Measurements from ENCODE around the gene ZSWIM6.

ZSWIM6 gene

DNA sequence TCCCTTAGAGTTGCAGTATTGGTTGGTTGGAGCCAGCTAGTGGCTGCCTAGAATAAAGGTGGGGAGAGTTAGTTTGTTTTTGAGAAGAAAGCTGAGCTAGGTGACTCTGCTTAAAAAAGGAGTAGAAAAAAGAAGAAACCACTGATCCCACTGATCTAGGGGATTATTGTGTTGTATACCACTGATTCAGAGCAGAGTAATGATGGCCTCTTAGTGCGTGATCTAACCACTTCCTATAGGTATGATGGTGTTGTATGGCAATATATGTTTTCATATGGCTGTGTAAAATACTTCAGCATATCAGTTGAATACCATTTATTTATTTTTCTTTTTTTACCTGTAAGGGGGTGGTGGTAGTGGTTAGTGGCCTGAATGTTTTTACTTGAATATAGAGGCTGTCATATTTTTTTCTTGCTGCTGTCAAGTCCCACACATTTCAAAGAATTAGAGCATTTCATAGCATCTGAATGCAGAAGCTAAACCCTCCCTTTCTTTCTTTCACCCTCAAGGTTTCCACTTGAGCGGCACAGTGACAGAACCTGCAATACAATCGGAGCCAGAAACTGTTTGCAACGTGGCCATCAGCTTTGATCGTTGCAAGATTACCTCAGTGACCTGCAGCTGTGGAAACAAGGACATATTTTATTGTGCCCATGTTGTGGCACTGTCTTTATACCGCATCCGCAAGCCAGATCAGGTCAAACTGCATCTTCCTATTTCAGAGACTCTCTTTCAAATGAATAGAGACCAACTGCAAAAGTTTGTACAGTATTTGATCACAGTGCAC lies 140.3 kb downstream of the ZSWIM6 start:
- DNase-seq (ENCODE audit: low read depth in 1 of 2, low spot score in 1 of 2), result no peak

DNA sequence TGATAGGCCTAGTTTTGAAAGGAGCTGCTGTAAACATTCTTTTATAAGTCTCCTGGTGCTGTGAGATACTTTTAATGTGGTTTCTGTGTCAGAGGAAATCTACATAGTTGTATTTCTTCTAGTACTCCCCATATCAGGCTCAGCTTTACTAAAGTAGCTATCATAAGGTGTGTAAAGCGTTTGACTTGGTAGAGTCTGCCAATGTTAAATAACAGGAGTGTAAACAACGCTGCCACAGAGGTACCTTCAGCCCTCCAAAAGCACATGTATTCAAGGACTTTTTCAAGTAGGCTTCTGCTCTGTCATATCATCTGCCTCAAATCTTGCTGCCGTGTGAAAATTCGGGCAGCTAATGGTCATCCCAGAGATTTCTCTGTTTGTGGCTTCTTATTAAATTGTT lies 142.7 kb downstream of the ZSWIM6 start:
- no peak for DNase-seq (ENCODE audit: low read depth in 1 of 2, low spot score in 1 of 2)

DNA sequence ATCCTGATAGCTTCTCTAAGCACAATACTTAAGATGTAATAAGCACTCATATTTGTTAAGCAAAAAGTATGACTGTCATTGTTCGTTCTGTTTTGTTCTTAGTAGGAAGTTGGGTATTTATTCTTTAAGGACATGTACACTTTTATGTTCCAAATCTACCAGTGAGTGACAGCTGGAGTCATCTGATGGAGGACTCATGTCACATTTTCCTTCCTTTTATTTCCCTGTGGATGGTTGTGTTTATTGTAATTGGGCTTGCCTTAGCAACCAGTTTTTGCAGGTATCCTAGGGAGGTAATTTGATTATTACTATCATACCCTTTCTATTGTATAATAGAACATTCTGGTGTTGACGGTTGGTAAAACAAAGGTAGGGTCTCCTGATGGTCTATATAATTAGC lies 145.7 kb downstream of the ZSWIM6 start:
- DNase-seq (ENCODE audit: low read depth in 1 of 2, low spot score in 1 of 2), result no peak

DNA sequence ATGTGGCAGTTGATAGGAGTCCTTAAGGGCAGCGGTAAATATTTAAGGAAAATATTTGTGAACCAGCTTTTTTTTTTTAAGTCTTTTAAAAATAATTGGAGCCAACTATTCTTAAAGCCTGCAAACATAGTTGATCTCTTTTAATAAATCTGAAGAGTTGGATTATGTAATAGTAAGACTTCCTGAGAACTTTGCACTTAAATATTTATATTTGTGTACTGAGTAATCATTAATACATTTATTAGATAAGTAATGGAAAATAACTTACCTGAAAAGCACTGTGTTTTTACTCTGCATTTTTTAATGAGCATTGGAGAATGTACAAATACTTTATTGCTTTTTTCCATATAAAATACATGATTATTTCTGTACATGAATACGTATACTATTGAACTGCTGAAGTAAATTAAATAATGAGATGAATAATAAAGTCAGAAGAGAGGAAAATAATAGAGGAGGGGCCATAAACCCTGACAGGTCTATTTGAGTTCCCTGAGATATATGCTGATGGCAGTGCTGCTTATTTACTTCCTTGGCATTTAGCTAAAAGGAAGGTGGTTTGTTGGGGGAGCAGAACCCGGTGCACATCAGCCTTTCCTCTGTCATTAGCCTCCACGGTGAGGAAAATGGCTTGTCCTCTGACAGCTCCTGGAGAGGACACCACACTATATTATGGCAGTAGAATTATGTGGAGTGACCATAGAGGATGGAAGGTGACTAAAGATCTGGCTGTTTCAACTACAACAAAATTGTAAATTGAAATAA lies 148.0 kb downstream of the ZSWIM6 start:
- no peak for DNase-seq (ENCODE audit: low read depth in 1 of 2, low spot score in 1 of 2)

DNA sequence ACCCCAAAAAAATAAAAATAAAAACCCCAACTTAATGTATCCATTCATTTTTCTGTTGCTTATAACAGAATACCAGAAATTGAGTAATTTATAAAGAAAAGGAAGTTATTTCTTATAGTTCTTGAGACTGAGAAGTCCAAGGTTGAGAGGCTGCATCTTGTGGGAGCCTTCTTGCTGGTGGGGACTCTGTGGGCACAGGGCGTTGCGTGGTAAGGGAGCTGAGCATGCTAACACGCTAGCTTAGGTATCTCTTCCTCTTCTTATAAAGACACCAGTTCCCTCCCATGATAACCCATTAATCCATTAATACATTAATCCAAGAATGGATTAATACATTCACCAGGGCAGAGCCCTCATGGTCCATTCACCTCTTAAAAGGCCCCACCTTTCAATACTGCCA lies 150.9 kb downstream of the ZSWIM6 start:
- DNase-seq (ENCODE audit: low read depth in 1 of 2, low spot score in 1 of 2), result no peak

DNA sequence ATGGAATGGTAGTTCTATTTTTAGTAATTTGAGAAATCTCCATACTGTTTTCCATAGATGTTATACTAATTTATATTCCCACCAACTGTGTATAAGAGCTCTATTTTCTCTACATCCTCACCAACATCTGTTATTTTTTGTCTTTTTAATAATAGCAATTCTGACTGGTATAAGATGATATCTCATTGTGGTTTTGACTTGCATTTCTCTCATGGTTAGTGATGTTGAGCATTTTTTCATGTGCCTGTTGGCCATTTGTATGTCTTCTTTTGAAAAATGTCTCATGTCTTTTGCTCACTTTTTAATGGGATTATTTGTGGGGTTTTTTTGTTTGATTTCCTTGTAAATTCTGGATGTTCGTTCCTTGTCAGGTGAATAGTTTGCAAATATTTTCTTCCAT lies 154.4 kb downstream of the ZSWIM6 start:
- DNase-seq (ENCODE audit: low read depth in 1 of 2, low spot score in 1 of 2), result no peak

DNA sequence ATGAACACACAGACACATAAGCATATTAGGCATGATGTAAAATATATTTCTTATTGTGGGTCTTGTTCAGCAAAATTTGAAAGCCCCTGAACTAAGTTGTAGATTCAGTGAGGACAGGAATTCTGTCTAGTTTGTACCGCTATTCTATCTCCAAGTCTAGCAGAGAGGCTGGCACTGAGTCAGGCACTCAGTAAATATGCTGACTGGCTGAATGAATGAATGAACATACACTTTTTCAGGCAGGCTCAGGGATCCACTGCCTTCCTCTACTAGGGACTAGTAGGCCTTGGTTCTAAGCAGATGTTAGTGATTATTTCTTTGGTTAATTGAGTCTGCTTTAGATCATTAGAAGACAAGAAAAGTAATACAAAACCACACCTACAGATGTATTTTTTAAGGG lies 157.5 kb downstream of the ZSWIM6 start:
- no peak for DNase-seq (ENCODE audit: low read depth in 1 of 2, low spot score in 1 of 2)

DNA sequence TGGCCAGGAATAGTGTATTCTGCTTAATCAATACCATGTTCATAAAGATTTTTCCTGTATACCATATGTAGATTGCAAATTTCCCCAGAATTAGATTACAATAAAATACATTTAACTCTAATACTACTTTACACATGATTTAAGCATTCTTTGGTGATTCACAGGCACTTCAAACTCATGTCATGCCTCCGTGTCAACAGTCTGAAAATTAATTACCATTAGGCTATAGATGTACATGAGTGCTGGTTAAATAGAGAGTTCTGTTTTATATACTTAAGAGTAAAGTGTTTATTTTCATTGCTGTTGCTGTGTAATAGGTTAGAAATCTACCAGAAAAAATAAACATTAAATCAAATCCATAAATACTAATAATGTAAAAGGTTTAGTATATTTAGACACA lies 159.8 kb downstream of the ZSWIM6 start:
- DNase-seq (ENCODE audit: low read depth in 1 of 2, low spot score in 1 of 2), result no peak

DNA sequence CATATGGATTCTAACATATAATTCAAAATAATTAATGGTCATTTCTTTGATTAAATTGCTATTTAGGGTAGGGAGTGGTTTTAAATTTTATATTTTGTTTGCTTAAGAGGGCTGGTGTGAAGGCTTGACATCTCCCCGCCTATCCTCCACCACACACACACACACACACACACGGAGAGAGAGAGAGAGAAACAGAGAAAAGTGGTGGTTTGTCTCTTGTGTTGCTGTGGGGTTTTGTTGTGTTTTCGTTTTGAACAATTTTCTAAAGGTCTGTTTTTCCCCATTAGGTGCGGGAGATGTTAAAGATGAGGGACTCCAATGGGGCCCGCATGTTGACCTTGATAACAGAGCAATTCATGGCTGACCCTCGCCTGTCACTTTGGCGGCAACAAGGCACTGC lies 161.9 kb downstream of the ZSWIM6 start:
- no peak for DNase-seq (ENCODE audit: low read depth in 1 of 2, low spot score in 1 of 2)

DNA sequence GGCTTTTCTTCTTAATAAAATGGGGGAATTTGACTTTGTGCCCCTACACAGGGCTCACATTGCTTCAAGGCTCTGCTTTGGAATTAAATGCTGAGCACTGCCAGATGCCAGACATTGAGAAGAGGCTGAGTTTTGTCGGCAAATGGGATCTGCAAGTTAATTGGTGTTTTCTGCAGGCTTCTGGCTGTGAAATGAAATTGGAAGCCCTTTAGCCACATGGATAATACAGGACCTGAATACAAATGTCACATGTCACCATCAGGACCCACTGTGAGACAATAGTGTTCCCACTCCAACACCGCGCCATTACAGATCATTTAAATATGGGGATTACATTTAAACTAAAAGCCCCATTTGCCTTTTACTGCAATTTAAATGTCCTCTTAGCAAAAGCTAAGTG lies 164.4 kb downstream of the ZSWIM6 start:
- no peak for DNase-seq (ENCODE audit: low read depth in 1 of 2, low spot score in 1 of 2)

DNA sequence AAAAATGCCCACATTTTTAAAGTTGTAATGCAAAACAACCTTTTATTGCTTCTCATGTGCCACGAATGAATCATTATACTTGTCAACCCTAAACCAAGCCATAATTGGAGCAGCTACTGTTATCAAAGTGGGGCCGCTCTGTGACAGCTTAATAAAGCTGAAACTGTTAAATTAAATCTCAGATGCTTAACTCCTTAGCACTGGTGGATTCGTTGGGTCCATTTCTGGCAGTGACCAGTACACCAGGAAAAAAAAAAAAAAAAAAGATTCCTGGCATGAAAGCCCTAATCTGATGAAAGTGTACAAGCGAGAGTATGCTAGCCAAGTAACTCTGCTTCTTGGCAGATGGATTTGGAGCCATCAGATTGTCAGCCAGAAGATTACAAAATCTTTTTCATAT lies 164.8 kb downstream of the ZSWIM6 start:
- no peak for DNase-seq (ENCODE audit: low read depth in 1 of 2, low spot score in 1 of 2)

DNA sequence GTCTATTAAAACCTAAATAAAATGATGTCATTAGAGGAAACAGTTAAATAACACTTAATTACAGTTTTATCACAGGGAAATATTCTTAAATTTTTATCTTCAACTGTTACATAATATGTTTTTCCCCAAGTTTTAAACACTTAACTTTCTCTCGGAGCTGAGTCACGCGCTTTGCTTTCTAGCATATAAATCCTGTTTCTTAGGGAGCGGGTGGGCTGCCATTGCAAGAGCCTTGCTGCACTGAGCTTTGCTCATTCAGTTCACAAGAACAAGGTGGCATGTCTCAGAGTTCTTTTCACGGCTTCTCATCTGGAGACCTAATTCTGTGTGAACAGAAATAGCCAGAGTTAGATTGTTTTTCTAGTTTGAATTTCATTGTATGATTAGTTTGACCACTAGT lies 166.1 kb downstream of the ZSWIM6 start:
- no peak for DNase-seq (ENCODE audit: low read depth in 1 of 2, low spot score in 1 of 2)

DNA sequence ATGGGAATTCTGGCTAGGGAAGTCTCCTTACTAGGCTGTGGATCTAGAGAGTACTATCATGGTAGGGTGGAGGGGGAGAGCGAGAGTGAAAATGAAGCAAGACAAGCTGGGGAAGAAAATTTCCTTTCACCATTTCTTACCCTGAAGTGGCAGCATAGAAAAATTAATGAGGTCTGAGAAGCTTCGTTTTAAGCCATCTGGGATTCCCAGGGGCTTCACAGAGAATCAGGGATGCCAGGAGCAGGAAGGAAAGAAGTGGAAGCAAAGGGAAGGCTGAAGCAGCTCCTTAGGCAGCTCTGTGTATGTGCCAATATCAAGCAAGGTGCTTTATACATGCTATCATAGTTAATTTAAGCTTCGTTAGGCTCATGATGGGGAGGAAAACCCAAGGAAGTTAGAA lies 169.9 kb downstream of the ZSWIM6 start:
- DNase-seq (ENCODE audit: low read depth in 1 of 2, low spot score in 1 of 2), result no peak

DNA sequence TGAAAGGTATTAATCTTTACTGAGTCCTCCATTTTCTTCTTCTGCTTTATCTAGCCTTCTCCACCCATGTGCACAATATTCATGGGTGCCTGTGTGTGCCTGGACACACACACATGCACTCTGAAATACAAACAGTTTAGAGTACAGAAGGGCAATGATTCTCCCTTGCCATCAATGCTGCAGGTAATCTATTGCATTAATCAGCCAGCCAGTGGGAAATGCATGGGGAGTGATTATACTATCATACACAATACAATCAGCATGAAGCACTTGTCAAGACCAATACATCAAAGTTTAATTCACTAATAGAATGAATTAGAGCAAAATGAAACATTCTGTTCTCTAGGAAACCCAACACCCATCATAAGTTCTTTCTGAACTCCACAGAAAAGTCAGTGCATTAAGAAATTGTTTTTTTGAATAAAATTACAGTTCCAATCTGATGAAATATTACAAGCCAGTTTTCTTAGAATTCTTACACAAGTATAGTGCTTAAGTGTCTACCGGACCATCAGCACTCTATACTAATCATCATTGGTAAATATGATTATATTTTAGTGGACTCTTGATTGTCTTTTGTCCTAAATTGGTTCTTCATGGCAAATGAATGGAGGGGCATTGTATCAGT lies 172.2 kb downstream of the ZSWIM6 start:
- no peak for DNase-seq (ENCODE audit: low read depth in 1 of 2, low spot score in 1 of 2)

DNA sequence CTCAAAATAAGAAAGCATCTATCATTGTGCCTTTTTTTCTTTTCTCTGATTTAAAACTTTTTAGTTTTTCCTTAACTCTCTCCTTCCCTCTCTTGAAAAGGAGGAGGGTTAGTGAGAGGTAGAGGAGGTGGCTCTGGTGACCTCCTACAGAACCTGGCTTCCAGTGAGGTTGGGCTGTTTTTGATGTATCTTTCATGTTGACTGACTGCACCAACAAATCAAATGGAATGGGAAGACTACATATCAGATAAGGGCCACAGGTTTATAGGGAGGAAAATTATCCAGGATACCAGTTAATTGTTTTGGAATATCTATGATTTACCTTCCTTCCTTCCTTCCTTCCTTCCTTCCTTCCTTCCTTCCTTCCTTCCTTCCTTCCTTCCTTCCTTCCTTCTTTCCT lies 173.2 kb downstream of the ZSWIM6 start:
- DNase-seq (ENCODE audit: low read depth in 1 of 2, low spot score in 1 of 2), result no peak

DNA sequence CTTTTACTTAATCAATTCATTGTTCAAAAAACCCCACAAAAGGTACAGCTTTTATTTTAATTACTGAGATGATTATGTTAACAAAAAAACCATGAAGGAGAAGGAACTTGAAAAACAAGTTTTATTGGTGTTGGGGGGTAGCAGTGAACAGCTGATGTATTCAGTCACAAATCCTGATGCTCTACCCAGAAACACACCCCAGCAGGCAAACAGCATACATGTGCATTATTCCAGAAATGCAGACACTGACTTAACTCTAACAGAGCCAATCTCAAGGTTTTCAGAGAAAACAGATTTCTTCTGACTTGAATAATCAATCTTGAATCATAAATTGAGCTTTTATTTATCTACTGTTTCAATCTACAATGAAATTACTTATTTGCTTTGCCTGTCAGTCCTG lies 175.2 kb downstream of the ZSWIM6 start:
- no peak for DNase-seq (ENCODE audit: low read depth in 1 of 2, low spot score in 1 of 2)

DNA sequence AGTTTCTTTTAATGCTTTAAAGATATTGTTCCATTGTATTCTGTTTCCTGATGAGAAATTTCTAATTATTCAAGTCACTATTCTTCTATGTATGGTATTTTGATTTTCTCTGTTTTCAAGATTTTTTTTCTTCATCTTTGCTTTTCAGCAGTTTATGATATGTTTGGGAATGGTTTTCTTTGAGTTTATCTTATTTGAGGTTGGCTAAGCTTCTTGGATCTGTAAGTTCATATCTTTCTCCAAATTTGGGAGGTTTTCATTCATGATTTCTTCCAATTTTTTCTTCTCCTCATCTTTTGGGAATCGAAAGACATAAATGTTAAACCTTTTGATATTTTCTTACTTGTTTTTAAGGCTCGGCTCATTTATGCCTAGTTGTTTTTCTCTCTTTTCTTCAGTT lies 184.9 kb downstream of the ZSWIM6 start:
- DNase-seq (ENCODE audit: low read depth in 1 of 2, low spot score in 1 of 2), result no peak

DNA sequence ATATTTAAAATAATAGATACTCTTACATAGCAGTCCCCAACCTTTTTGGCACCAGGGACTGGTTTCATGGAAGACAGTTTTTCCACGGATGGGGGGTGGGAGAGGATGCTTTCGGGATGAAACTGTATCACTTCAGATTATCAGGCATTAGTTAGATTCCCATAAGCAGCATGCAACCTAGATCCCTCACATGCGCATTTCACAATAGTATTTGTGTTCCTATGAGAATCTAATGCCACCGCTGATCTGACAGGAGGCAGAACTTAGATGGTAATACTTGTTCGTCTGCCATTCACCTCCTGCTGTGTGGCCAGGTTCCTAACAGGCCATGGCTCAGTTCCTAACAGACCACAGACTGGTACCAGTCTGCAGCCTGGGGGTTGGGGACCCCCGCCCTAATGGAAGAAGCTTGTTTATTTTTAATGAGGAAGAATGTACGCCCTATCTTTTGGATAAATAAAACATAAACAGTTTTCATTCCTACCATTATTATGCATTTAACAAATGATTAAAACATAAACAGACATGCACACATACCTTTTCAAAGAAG lies 187.7 kb downstream of the ZSWIM6 start:
- no peak for DNase-seq (ENCODE audit: low read depth in 1 of 2, low spot score in 1 of 2)

DNA sequence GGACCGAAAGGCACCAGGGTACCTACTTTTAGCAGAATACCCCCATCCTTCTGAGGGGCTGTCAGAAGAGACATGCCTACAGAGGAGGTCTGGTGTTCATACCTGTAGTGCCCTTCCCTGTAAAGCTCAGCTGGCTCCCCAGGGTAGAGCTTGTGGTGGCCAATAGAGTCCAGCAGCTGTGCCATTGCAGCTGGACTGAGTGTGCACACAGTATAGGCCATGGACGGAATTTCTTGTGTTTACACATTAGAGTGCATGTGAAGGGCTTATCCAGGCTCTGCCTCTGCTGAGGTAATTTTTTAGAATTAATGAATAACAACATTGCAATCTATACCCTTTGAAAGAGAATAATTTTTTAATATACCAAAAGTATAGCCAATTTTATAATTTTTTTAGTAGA lies 191.0 kb downstream of the ZSWIM6 start:
- DNase-seq (ENCODE audit: low read depth in 1 of 2, low spot score in 1 of 2), result no peak

DNA sequence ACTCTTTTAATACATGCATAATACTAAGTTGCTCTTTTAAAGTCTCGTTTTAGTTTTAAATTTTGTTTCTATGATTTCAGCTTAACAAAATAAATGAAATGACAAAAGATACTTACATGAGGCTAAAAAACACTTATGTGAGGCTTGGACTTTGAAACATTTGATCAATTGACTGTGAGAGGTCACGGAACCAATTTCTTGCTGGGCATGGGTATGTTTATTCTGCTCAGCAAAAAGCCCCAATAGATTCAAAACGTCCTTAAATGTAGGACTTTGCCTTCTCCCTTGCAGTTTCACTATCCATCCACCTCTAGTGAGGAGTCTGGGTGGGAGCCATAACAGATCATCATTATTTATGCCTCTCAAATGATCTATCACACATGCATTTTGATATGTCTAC lies 191.9 kb downstream of the ZSWIM6 start:
- no peak for DNase-seq (ENCODE audit: low read depth in 1 of 2, low spot score in 1 of 2)

DNA sequence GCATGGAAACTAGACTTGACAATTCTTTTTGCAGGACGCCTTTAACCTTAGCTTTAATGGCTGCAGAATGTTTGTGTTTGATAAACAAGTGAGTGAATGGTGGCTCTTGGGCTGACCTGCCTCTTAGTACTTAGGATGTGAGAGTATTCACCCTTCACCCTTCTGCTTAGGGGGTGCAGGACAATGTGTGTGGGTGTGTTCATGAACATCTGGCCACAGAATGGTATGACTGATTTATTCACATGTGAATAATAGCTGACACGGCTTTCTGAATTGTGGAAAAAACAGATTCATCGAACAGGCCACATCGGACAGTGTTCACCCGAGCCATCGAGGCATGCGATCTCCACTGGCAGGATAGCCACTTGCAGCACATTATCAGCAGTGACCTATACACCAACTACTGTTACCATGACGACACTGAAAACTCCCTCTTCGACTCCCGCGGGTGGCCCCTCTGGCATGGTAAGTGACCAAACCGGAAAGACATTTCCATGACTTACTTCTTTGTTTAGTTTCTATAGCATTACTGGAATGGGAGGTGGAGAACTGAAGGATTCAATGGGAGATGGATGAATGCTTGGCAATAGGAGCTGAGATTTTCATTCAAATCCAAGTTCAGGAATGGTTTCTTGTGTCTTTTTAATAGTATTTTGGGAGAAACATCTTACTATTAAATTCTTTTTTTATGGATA lies 193.6 kb downstream of the ZSWIM6 start:
- DNase-seq (ENCODE audit: low read depth in 1 of 2, low spot score in 1 of 2), result no peak

DNA sequence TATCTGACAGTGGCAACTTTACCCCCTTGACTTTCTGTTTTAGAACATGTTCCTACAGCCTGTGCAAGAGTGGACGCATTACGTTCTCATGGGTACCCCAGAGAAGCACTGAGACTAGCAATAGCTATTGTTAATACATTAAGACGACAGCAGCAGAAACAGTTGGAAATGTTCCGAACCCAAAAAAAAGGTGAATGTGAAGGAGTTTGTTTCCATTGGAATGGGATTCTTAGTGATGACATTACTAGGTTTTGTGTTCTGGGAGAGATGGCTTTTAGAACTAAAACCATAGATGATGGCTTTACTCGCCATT lies 194.1 kb downstream of the ZSWIM6 start:
- DNase-seq (ENCODE audit: low read depth in 1 of 2, low spot score in 1 of 2), result no peak

Data from stimulated activated CD4-positive, alpha-beta T cell treated with anti-CD3 and anti-CD28 coated beads, Interleukin-15, amount 100 ng/mL, for 1 hour (primary cell).